Measurements from ENCODE around the gene TFAP2D. TPM values are rescaled to one million over a fixed set of nuclear protein-coding genes. Genes with fewer than 3 reads are reported as not detected.
A peak's percentile ranks its signal among the peaks of the same experiment; 100 is the strongest.

TFAP2D gene
- total RNA-seq, 1 donor from 2014 or later: not detected

- TF ChIP-seq, protein P1, sequence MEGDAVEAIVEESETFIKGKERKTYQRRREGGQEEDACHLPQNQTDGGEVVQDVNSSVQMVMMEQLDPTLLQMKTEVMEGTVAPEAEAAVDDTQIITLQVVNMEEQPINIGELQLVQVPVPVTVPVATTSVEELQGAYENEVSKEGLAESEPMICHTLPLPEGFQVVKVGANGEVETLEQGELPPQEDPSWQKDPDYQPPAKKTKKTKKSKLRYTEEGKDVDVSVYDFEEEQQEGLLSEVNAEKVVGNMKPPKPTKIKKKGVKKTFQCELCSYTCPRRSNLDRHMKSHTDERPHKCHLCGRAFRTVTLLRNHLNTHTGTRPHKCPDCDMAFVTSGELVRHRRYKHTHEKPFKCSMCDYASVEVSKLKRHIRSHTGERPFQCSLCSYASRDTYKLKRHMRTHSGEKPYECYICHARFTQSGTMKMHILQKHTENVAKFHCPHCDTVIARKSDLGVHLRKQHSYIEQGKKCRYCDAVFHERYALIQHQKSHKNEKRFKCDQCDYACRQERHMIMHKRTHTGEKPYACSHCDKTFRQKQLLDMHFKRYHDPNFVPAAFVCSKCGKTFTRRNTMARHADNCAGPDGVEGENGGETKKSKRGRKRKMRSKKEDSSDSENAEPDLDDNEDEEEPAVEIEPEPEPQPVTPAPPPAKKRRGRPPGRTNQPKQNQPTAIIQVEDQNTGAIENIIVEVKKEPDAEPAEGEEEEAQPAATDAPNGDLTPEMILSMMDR (IDR thresholded peaks at IDR 0.05; ENCODE audit: unreplicated experiment): no peak
- Mint-ChIP-seq H3K9me3 (ENCODE audit: low read depth) (no peaks in the 10 kb centered on the region), H3K27me3 (peaks cover 14% of the 10 kb centered on the region), H3K4me3 (ENCODE audit: low read depth) (no peak overlapping the region), H3K36me3 (ENCODE audit: insufficient read depth) (no peaks in the 10 kb centered on the region), H3K4me1 (ENCODE audit: low read depth) (no peaks in the 10 kb centered on the region), H3K27ac (no peak overlapping the region)
- no peak for DNase-seq (ENCODE audit: low spot score, unreplicated experiment)
Measured at GRCh38 chr6:50807035-50807434, 93.7 kb downstream of the TFAP2D start.

DNA sequence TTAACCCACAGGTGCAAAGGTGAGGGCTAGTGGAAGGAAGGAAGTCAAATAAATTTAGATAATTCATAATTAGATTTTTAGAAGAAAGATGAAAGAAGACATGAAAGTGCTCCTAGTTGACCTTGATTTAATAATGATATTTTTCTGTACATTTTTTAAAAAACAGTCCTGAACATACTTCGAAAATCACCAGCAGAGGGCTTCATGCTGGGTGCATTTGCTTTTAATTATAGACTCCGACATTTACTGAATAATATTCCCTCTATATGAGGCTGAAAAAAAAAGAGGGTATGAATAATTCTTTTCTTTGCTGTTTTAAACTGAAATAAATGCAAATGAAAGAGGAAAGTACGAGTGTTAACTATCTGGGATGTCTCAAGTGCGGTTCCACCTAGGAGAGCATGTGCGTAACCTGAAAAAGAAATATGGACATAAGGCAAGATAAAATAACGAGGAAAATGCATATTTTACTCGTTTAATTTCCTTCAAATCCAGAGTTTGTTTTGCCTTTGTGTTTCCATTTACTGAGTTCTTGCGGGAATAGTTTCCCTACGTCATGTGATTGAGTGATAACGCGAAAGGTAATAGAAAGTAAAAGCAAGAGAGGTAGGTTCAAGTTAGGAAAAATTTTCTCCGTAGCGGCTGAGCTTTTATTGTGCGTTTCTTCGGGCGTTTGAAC is 102.2 kb downstream of the TFAP2D start:
- Mint-ChIP-seq H3K9me3 (ENCODE audit: low read depth) (no peaks in the 10 kb centered on the region), H3K4me3 (ENCODE audit: low read depth) (peak overlapping the region; percentile 80), H3K4me1 (ENCODE audit: low read depth) (peaks cover 8% of the 10 kb centered on the region), H3K36me3 (ENCODE audit: insufficient read depth) (no peaks in the 10 kb centered on the region), H3K27ac (no peak overlapping the region), H3K27me3 (peaks cover 78% of the 10 kb centered on the region)
- DNase-seq (ENCODE audit: low spot score, unreplicated experiment): no peak
- TF ChIP-seq, protein P1 (IDR thresholded peaks at IDR 0.05; ENCODE audit: unreplicated experiment): peak; percentile 62

DNA sequence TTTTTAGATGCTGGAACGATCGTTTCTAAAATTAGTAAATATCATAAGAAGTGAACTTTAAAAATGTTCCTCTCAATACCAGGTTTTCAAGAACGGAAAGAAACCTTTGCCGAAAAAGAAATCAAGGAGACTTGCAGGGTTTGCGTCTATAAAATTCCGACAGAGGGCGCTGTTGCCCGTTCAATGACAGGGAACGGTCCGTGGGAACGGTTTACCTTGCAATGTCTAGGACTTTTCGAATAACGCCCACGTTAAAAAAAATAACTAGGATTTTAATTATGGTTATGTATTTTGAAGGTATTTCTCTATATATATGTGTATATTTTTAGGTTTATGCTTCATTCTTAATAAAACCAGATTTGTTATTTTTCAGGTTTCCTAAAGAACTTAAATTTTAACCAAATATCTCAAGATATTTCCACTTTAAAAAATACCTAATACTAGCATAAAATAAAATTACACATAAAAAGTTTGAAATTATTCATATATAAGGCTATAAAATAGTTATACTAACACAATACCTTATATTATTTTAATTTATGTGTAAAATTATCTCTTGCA is 102.9 kb downstream of the TFAP2D start:
- Mint-ChIP-seq H3K4me3 (ENCODE audit: low read depth) (peak overlapping the region; percentile 80), H3K4me1 (ENCODE audit: low read depth) (peaks cover 15% of the 10 kb centered on the region), H3K36me3 (ENCODE audit: insufficient read depth) (no peaks in the 10 kb centered on the region), H3K9me3 (ENCODE audit: low read depth) (no peaks in the 10 kb centered on the region), H3K27me3 (peaks cover 81% of the 10 kb centered on the region), H3K27ac (no peak overlapping the region)
- DNase-seq (ENCODE audit: low spot score, unreplicated experiment): peak; percentile 71
- TF ChIP-seq, protein P1 (IDR thresholded peaks at IDR 0.05; ENCODE audit: unreplicated experiment): peak; percentile 89

- Mint-ChIP-seq H3K27me3 (peaks cover 90% of the 10 kb centered on the region), H3K36me3 (ENCODE audit: insufficient read depth) (no peaks in the 10 kb centered on the region), H3K4me1 (ENCODE audit: low read depth) (peaks cover 20% of the 10 kb centered on the region), H3K9me3 (ENCODE audit: low read depth) (no peaks in the 10 kb centered on the region), H3K4me3 (ENCODE audit: low read depth) (no peak overlapping the region), H3K27ac (no peak overlapping the region)
- DNase-seq (ENCODE audit: low spot score, unreplicated experiment): no peak
- TF ChIP-seq, protein P1 (IDR thresholded peaks at IDR 0.05; ENCODE audit: unreplicated experiment): no peak
Measured at GRCh38 chr6:50816947-50817645, 103.8 kb downstream of the TFAP2D start.

- Mint-ChIP-seq H3K27ac (no peak overlapping the region), H3K27me3 (peaks cover 92% of the 10 kb centered on the region), H3K4me1 (ENCODE audit: low read depth) (peaks cover 20% of the 10 kb centered on the region), H3K36me3 (ENCODE audit: insufficient read depth) (no peaks in the 10 kb centered on the region), H3K9me3 (ENCODE audit: low read depth) (no peaks in the 10 kb centered on the region), H3K4me3 (ENCODE audit: low read depth) (no peak overlapping the region)
- DNase-seq (ENCODE audit: low spot score, unreplicated experiment): no peak
- TF ChIP-seq, protein P1 (IDR thresholded peaks at IDR 0.05; ENCODE audit: unreplicated experiment): no peak
Measured at GRCh38 chr6:50817646-50817950, 104.3 kb downstream of the TFAP2D start.
